Endothelial cell of umbilical vein (primary cell): ENCODE measurements around the gene CLTCL1. TPM values are rescaled to one million over a fixed set of nuclear protein-coding genes. Genes with fewer than 3 reads are reported as not detected.

Source experiments
- BruUV-seq: library from RNA; stranded (reverse); fragments of 400-500 nt; replicated peaks from 2 replicates; lab custom pipeline; 2021; lab: Mats Ljungman, UMichigan
- CTCF ChIA-PET: fragments of 300-600, 350-600 bp; sonication (Branson Sonifier 250); formaldehyde crosslinking; loops from one replicate; lab custom pipeline; 2021; ENCODE audit warnings: antibody characterized with exemption, inconsistent platforms; lab: Charles Lee
- POLR2A ChIA-PET: fragments of 300-600, 350-600 bp; sonication (Branson Sonifier 250); formaldehyde crosslinking; loops from one replicate; lab custom pipeline; 2021; ENCODE audit warnings: antibody characterized with exemption, inconsistent platforms; lab: Charles Lee
- DNase-seq: peaks from one replicate; pipeline ENCODE4 v3.0.0-alpha.2; 2011; ENCODE audit warnings: low read depth, low spot score
- FAIRE-seq: peaks from 2 replicates; lab custom pipeline; 2011; peaks lifted over from hg19 to GRCh38; lab: Jason Lieb, UNC
- H2AFZ ChIP-seq: 2 replicates; pipeline ENCODE4 v1.6.0; 2012; ENCODE audit warnings: low read depth, low read length, control low read depth, inconsistent platforms
- H3K27ac ChIP-seq: 2 replicates; pipeline ENCODE4 v1.5.1; 2011; ENCODE audit warnings: low read depth, mild to moderate bottlenecking, control low read depth, low read length, moderate library complexity; ENCODE audit not compliant: insufficient read depth
- H3K27me3 ChIP-seq, 2 experiments: 2 replicates each; pipeline versions ENCODE4 v1.6.0 to v1.6.1; 2011; ENCODE audit warnings: low read length in 2 of 2, mixed read lengths in 1 of 2; ENCODE audit not compliant: control insufficient read depth in 2 of 2, insufficient read depth in 2 of 2
- H3K36me3 ChIP-seq, 2 experiments: 2 replicates in 1 of 2; 3 replicates in 1 of 2; pipeline ENCODE4 v1.5.1; 2011; ENCODE audit warnings: low read length in 2 of 2, mild to moderate bottlenecking in 1 of 2, moderate library complexity in 1 of 2; ENCODE audit not compliant: control insufficient read depth in 2 of 2, insufficient read depth in 2 of 2; ENCODE audit errors: extremely low read depth in 1 of 2
- H3K4me1 ChIP-seq: 3 replicates; pipeline ENCODE4 v1.5.1; 2011; ENCODE audit warnings: mild to moderate bottlenecking, low read length; ENCODE audit not compliant: control insufficient read depth, insufficient read depth; ENCODE audit errors: extremely low read depth
- H3K4me2 ChIP-seq: 2 replicates; pipeline ENCODE4 v1.6.1; 2011; ENCODE audit warnings: low read length, control low read depth, mixed read lengths; ENCODE audit not compliant: insufficient read depth
- H3K4me3 ChIP-seq, 3 experiments: fragments of 200-600 bp in 1 of 3; sonication (generic), shearing (Covaris generic) in 1 of 3; replicated peaks in 1 of 3; 2 replicates each; pipeline ENCODE4 v1.5.1; 2011 to 2016; ENCODE audit warnings: control low read depth in 3 of 3, low read length in 3 of 3, mild to moderate bottlenecking in 2 of 3, inconsistent platforms in 1 of 3, low read depth in 1 of 3, moderate library complexity in 1 of 3; ENCODE audit not compliant: insufficient read depth in 1 of 3
- H3K79me2 ChIP-seq: 2 replicates; pipeline ENCODE4 v1.6.0; 2012; ENCODE audit warnings: low read length, inconsistent platforms; ENCODE audit not compliant: control insufficient read depth, insufficient read depth
- H3K9ac ChIP-seq: replicated peaks from 2 replicates; pipeline ENCODE3; 2011; ENCODE audit warnings: low read length, control low read depth; ENCODE audit not compliant: insufficient read depth; ENCODE audit errors: extremely low read depth
- H3K9me1 ChIP-seq: replicated peaks from 3 replicates; pipeline ENCODE4 v1.6.0; 2011; ENCODE audit warnings: mild to moderate bottlenecking, low read length; ENCODE audit not compliant: control insufficient read depth, insufficient read depth; ENCODE audit errors: extremely low read depth
- H3K9me3 ChIP-seq: replicated peaks from 2 replicates; pipeline ENCODE4 v1.5.1; 2012; ENCODE audit warnings: low read length, inconsistent platforms; ENCODE audit not compliant: control insufficient read depth, insufficient read depth
- H4K20me1 ChIP-seq: replicated peaks from 2 replicates; pipeline ENCODE3; 2011; ENCODE audit warnings: mild to moderate bottlenecking, low read length; ENCODE audit not compliant: control insufficient read depth, insufficient read depth; ENCODE audit errors: extremely low read depth
- EZH2 ChIP-seq: IDR thresholded peaks from 2 replicates; pipeline ENCODE4 v1.6.1; 2012; ENCODE audit warnings: borderline replicate concordance, low read depth, mild to moderate bottlenecking, moderate library complexity, low read length, inconsistent platforms; ENCODE audit not compliant: severe bottlenecking
- JUN ChIP-seq: IDR thresholded peaks from 2 replicates; pipeline ENCODE4 v1.6.1; 2011; ENCODE audit warnings: borderline replicate concordance, low read depth; ENCODE audit not compliant: insufficient read length, insufficient read depth
- MYC ChIP-seq: IDR thresholded peaks from one replicate; pipeline ENCODE4 v1.6.1; 2011; ENCODE audit warnings: mild to moderate bottlenecking, low read depth, low read length
- dilution Hi-C: fragments of 300-500 bp; cut with MboI; formaldehyde crosslinking; loops from one replicate; pipeline ENCODE4 v1.15.0; 2019; ENCODE audit warnings: low sequenced_read_pairs; ENCODE audit not compliant: extremely low pct_ligation_motif_present
- intact Hi-C: fragments of 100-400 bp; cut with micrococcal nuclease; formaldehyde crosslinking; loops from one replicate; pipeline ENCODE4 v1.10.0; 2022
- polyA plus RNA-seq, 4 experiments: library from polyadenylated mRNA; depleted of rRNA in 3 of 4; stranded (reverse) in 3 of 4; unstranded in 1 of 4; fragments of >200 nt; gene quantifications; 2 replicates each; pipeline versions ENCODE4 v1.2.1 to v1.2.3, GENCODE V29; 2011 to 2012; ENCODE audit warnings: missing spikeins in 1 of 4
- total RNA-seq: library from RNA; stranded (reverse); gene quantifications from 2 replicates; pipeline ENCODE4 v1.2.3, GENCODE V29; 2021
- TF ChIP-seq, protein P1 (sequence below), 2 donors: IDR thresholded peaks; 1 replicate in 1 of 2; 2 replicates in 1 of 2; pipeline ENCODE4 v1.5.1; 2011; ENCODE audit warnings: low read length in 2 of 2, mild to moderate bottlenecking in 2 of 2, moderate library complexity in 2 of 2, control low read depth in 1 of 2, inconsistent platforms in 1 of 2, low read depth in 1 of 2; ENCODE audit not compliant: insufficient read depth in 1 of 2; ENCODE audit errors: extremely low read depth in 1 of 2

CLTCL1 gene
- total and polyA plus RNA-seq, 2 donors (not counting 3 experiments of a cell fraction or from before 2014, with no cell fraction given), result 5.0 to 6.2 TPM

- no TSS peak for BruUV-seq
- Histone ChIP-seq H3K4me2 (no peak overlapping the region), H3K36me3 (no peaks in the 10 kb centered on the region), H3K9me1 (no peaks in the 10 kb centered on the region), H3K4me3 (no peak overlapping the region), H3K27ac (no peak overlapping the region), H2AFZ (no peak overlapping the region), H3K9ac (no peak overlapping the region), H4K20me1 (no peaks in the 10 kb centered on the region), H3K9me3 (no peaks in the 10 kb centered on the region), H3K27me3 (no peaks in the 10 kb centered on the region), H3K4me1 (peaks cover 4% of the 10 kb centered on the region), H3K79me2 (peaks cover 5% of the 10 kb centered on the region)
- CTCF ChIA-PET, result no interaction called here
- dilution Hi-C loops, result no loop called here
- no peak for DNase-seq
- no peak for FAIRE-seq
- POLR2A ChIA-PET, result no interaction called here
- no peak for TF ChIP-seq JUN
- TF ChIP-seq, protein P1, sequence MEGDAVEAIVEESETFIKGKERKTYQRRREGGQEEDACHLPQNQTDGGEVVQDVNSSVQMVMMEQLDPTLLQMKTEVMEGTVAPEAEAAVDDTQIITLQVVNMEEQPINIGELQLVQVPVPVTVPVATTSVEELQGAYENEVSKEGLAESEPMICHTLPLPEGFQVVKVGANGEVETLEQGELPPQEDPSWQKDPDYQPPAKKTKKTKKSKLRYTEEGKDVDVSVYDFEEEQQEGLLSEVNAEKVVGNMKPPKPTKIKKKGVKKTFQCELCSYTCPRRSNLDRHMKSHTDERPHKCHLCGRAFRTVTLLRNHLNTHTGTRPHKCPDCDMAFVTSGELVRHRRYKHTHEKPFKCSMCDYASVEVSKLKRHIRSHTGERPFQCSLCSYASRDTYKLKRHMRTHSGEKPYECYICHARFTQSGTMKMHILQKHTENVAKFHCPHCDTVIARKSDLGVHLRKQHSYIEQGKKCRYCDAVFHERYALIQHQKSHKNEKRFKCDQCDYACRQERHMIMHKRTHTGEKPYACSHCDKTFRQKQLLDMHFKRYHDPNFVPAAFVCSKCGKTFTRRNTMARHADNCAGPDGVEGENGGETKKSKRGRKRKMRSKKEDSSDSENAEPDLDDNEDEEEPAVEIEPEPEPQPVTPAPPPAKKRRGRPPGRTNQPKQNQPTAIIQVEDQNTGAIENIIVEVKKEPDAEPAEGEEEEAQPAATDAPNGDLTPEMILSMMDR (IDR thresholded peaks at IDR 0.05; ENCODE audit: extremely low read depth in 1 of 2, insufficient read depth in 1 of 2, low read depth in 1 of 2, low read length in 2 of 2), result no peak
- TF ChIP-seq MYC, result no peak
- TF ChIP-seq EZH2, result no peak
- intact Hi-C loops, result no loop called here
These were observed 108.9 kb downstream of the CLTCL1 start for GRCh38 chr22:19182472-19183157.
